IMR-90 (cell line): Measurements from ENCODE around the gene KCNH2. TPM values are rescaled to one million over a fixed set of nuclear protein-coding genes. Genes with fewer than 3 reads are reported as not detected.
A peak's percentile ranks its signal among the peaks of the same experiment; 100 is the strongest.

ENCODE experiments used
- ATAC-seq: fragments of 200-7000 bp; cut with Tn5 transposase; 2 replicates; pipeline ENCODE4 v1.9.1; 2020; ENCODE audit warnings: low read depth, mild to moderate bottlenecking, moderate library complexity
- BruUV-seq: library from RNA; stranded (reverse); fragments of 400-500 nt; replicated peaks from 2 replicates; lab custom pipeline; 2021; lab: Mats Ljungman, UMichigan
- CTCF ChIA-PET: fragments of 300-600 bp; formaldehyde crosslinking; extraction: SDS; loops from one replicate; lab custom pipeline; 2021; ENCODE audit warnings: antibody characterized with exemption; lab: Yijun Ruan, JAX
- POLR2A ChIA-PET: fragments of 300-600 bp; sonication (Branson Sonifier 250); formaldehyde crosslinking; loops from one replicate; lab custom pipeline; 2022; ENCODE audit warnings: antibody characterized with exemption; ENCODE audit not compliant: unreplicated experiment; lab: Charles Lee
- DNase-seq: peaks from one replicate; pipeline ENCODE4 v3.0.0; 2013
- H2AFZ ChIP-seq: replicated peaks from 2 replicates; pipeline ENCODE3; 2013; ENCODE audit warnings: low read length, mild to moderate bottlenecking; ENCODE audit not compliant: poor library complexity
- H2AK5ac ChIP-seq: 2 replicates; pipeline ENCODE4 v1.6.1; 2013; ENCODE audit warnings: low read depth, low read length, inconsistent platforms
- H2AK9ac ChIP-seq: replicated peaks from 2 replicates; pipeline ENCODE3; 2013; ENCODE audit warnings: mild to moderate bottlenecking, low read depth, low read length, moderate library complexity; ENCODE audit not compliant: poor library complexity
- H2BK120ac ChIP-seq: 2 replicates; pipeline ENCODE4 v1.6.1; 2013; ENCODE audit warnings: low read depth, low read length, inconsistent platforms
- H2BK15ac ChIP-seq: 3 replicates; pipeline ENCODE4 v1.6.1; 2013; ENCODE audit warnings: low read depth, low read length, inconsistent platforms
- H2BK20ac ChIP-seq: 2 replicates; pipeline ENCODE4 v1.6.1; 2013; ENCODE audit warnings: low read depth, mild to moderate bottlenecking, inconsistent platforms, low read length, moderate library complexity
- H2BK5ac ChIP-seq: 2 replicates; pipeline ENCODE4 v1.6.1; 2013; ENCODE audit warnings: mild to moderate bottlenecking, low read depth, low read length, inconsistent platforms; ENCODE audit not compliant: poor library complexity, severe bottlenecking
- H3K14ac ChIP-seq: replicated peaks from 2 replicates; pipeline ENCODE4 v1.6.1; 2013; ENCODE audit warnings: low read depth, low read length, inconsistent platforms
- H3K18ac ChIP-seq: 2 replicates; pipeline ENCODE4 v1.6.1; 2013; ENCODE audit warnings: low read depth, low read length, control low read depth
- H3K23ac ChIP-seq: 2 replicates; pipeline ENCODE4 v1.6.1; 2013; ENCODE audit warnings: low read depth, low read length, inconsistent platforms
- H3K27ac ChIP-seq: 2 replicates; pipeline ENCODE4 v1.5.1; 2013; ENCODE audit warnings: mild to moderate bottlenecking, control low read depth, low read length; ENCODE audit not compliant: insufficient read depth
- H3K27me3 ChIP-seq: 2 replicates; pipeline ENCODE4 v1.6.1; 2013; ENCODE audit warnings: low read length; ENCODE audit not compliant: control insufficient read depth, insufficient read depth
- H3K36me3 ChIP-seq: 2 replicates; pipeline ENCODE4 v1.6.1; 2013; ENCODE audit warnings: low read length, mixed read lengths; ENCODE audit not compliant: control insufficient read depth, insufficient read depth
- H3K4ac ChIP-seq: 2 replicates; pipeline ENCODE4 v1.6.1; 2013; ENCODE audit warnings: low read depth, low read length, inconsistent platforms
- H3K4me1 ChIP-seq: 2 replicates; pipeline ENCODE4 v1.6.1; 2013; ENCODE audit warnings: low read length, mixed read lengths; ENCODE audit not compliant: control insufficient read depth, insufficient read depth
- H3K4me2 ChIP-seq: 2 replicates; pipeline ENCODE4 v1.6.1; 2013; ENCODE audit warnings: low read depth, mild to moderate bottlenecking, control low read depth, low read length, moderate library complexity
- H3K4me3 ChIP-seq: 2 replicates; pipeline ENCODE4 v1.5.1; 2013; ENCODE audit warnings: low read depth, mild to moderate bottlenecking, control low read depth, low read length, moderate library complexity; ENCODE audit not compliant: insufficient read depth
- H3K56ac ChIP-seq: 2 replicates; pipeline ENCODE4 v1.6.1; 2013; ENCODE audit warnings: low read length, inconsistent platforms; ENCODE audit not compliant: insufficient read depth; ENCODE audit errors: extremely low read depth
- H3K79me1 ChIP-seq, 2 experiments: 2 replicates each; pipeline ENCODE4 v1.6.1; 2013; ENCODE audit warnings: low read length in 2 of 2, inconsistent platforms in 1 of 2, low read depth in 1 of 2
- H3K9ac ChIP-seq: 2 replicates; pipeline ENCODE4 v1.6.1; 2013; ENCODE audit warnings: low read depth, low read length, control low read depth
- H3K9me1 ChIP-seq: 2 replicates; pipeline ENCODE4 v1.6.1; 2013; ENCODE audit warnings: low read length, inconsistent platforms; ENCODE audit not compliant: insufficient read depth
- H3K9me3 ChIP-seq: 2 replicates; pipeline ENCODE4 v1.6.1; 2013; ENCODE audit warnings: low read length; ENCODE audit not compliant: control insufficient read depth, insufficient read depth
- H4K20me1 ChIP-seq: 2 replicates; pipeline ENCODE4 v1.6.1; 2013; ENCODE audit warnings: low read length, inconsistent platforms; ENCODE audit not compliant: insufficient read depth
- H4K5ac ChIP-seq: 2 replicates; pipeline ENCODE4 v1.6.1; 2013; ENCODE audit warnings: mild to moderate bottlenecking, low read depth, low read length, control low read depth
- H4K8ac ChIP-seq, 2 experiments: 2 replicates each; pipeline ENCODE4 v1.6.1; 2013; ENCODE audit warnings: low read depth in 2 of 2, low read length in 2 of 2, control low read depth in 1 of 2, inconsistent platforms in 1 of 2
- H4K91ac ChIP-seq: 2 replicates; pipeline ENCODE4 v1.6.1; 2013; ENCODE audit warnings: low read depth, low read length, inconsistent platforms; ENCODE audit not compliant: insufficient read depth
- BHLHE40 ChIP-seq: fragments of 150-350 bp; IDR thresholded peaks from 2 replicates; pipeline ENCODE4 v1.6.1; 2016; ENCODE audit warnings: mild to moderate bottlenecking, low read depth, low read length
- CEBPB ChIP-seq: IDR thresholded peaks from 2 replicates; pipeline ENCODE4 v1.6.1; 2012; ENCODE audit warnings: low read depth, low read length, improper control_type of control experiment
- CHD1 ChIP-seq: IDR thresholded peaks from 2 replicates; pipeline ENCODE4 v1.6.1; 2012; ENCODE audit warnings: low read depth, low read length, improper control_type of control experiment
- CTCF ChIP-seq: conservative IDR thresholded peaks from 2 replicates; pipeline ENCODE4 v1.5.1; 2012; ENCODE audit warnings: mild to moderate bottlenecking, low read depth, low read length, improper control_type of control experiment
- ELK1 ChIP-seq: fragments of 150-350 bp; IDR thresholded peaks from 2 replicates; pipeline ENCODE4 v1.6.1; 2016; ENCODE audit warnings: low read depth, mild to moderate bottlenecking, low read length, moderate library complexity, borderline replicate concordance
- FOS ChIP-seq: fragments of 150-350 bp; IDR thresholded peaks from 2 replicates; pipeline ENCODE4 v1.6.1; 2016; ENCODE audit warnings: low read depth, low read length
- MAFK ChIP-seq: IDR thresholded peaks from 2 replicates; pipeline ENCODE4 v1.6.1; 2012; ENCODE audit warnings: low read depth, low read length, improper control_type of control experiment
- MAZ ChIP-seq: IDR thresholded peaks from 2 replicates; pipeline ENCODE4 v1.6.1; 2012; ENCODE audit warnings: low read depth, mild to moderate bottlenecking, low read length, improper control_type of control experiment, moderate library complexity, borderline replicate concordance
- MXI1 ChIP-seq: IDR thresholded peaks from 2 replicates; pipeline ENCODE4 v1.6.1; 2012; ENCODE audit warnings: low read depth, mild to moderate bottlenecking, low read length, moderate library complexity, borderline replicate concordance
- POLR2A ChIP-seq: IDR thresholded peaks from 2 replicates; pipeline ENCODE4 v1.6.1; 2012; ENCODE audit warnings: mild to moderate bottlenecking, low read depth, low read length
- RAD21 ChIP-seq: IDR thresholded peaks from 2 replicates; pipeline ENCODE4 v1.6.1; 2012; ENCODE audit warnings: low read length, improper control_type of control experiment
- RCOR1 ChIP-seq: IDR thresholded peaks from 2 replicates; pipeline ENCODE4 v1.6.1; 2012; ENCODE audit warnings: mild to moderate bottlenecking, low read length, improper control_type of control experiment; ENCODE audit not compliant: insufficient replicate concordance
- RFX5 ChIP-seq: IDR thresholded peaks from 2 replicates; pipeline ENCODE4 v1.8.0; 2012; ENCODE audit warnings: low read depth, mild to moderate bottlenecking, low read length, moderate library complexity
- SMC3 ChIP-seq: fragments of 150-350 bp; IDR thresholded peaks from 2 replicates; pipeline ENCODE4 v1.6.1; 2016; ENCODE audit warnings: low read depth, mild to moderate bottlenecking, antibody characterized with exemption, low read length, moderate library complexity
- USF2 ChIP-seq: fragments of 150-350 bp; IDR thresholded peaks from 2 replicates; pipeline ENCODE4 v1.6.1; 2017; ENCODE audit warnings: mild to moderate bottlenecking, antibody characterized with exemption, low read length, low read depth
- WGBS, 2 experiments: methylation state at CpG; one replicate each; pipeline versions ENCODE4 v1.1.5 to v1.1.7; 2013; ENCODE audit warnings: missing lambda C conversion rate in 2 of 2; ENCODE audit not compliant: insufficient read length in 1 of 2; ENCODE audit errors: extremely low coverage in 2 of 2; 5-methylcytosine and 5-hydroxymethylcytosine counted together
- dilution Hi-C: fragments of 300-500 bp; cut with HindIII; formaldehyde crosslinking; loops from one replicate; pipeline ENCODE4 v1.14.3; 2018; ENCODE audit warnings: low sequenced_read_pairs; ENCODE audit not compliant: unreplicated experiment
- in situ Hi-C: fragments of 300-500 bp; cut with MboI; formaldehyde crosslinking; loops from 3 replicates; pipeline ENCODE4 v1.14.3; 2019; ENCODE audit warnings: low sequenced_read_pairs, inconsistent platforms, mixed read lengths
- intact Hi-C: fragments of 100-400 bp; cut with micrococcal nuclease; formaldehyde crosslinking; loops from 2 replicates; pipeline ENCODE4 v1.10.0; 2022
- polyA plus RNA-seq, 3 experiments: library from polyadenylated mRNA; depleted of rRNA; stranded (reverse); fragments of >200 nt; gene quantifications; 2 replicates each; pipeline ENCODE4 v1.2.3, GENCODE V29; 2012; ENCODE audit warnings: low replicate concordance in 1 of 3
- total RNA-seq: library from RNA; depleted of rRNA; stranded (reverse); fragments of >200 nt; gene quantifications from 2 replicates; pipeline ENCODE4 v1.2.3, GENCODE V29; 2012

KCNH2 gene
- total and polyA plus RNA-seq, 2 of the 4 experiments (the other 2 are of a cell fraction): 0.90 to 2.1 TPM

GRCh38 chr7:151013733-151014497, 35.8 kb upstream of the KCNH2 start:
- Histone ChIP-seq H3K9ac (0 out of 2 replicates have a peak overlapping the region, but pooled peaks have one; percentile 15), H3K14ac (no peak overlapping the region), H3K23ac (no peak overlapping the region), H3K9me3 (no peaks in the 10 kb centered on the region), H3K56ac (no peak overlapping the region), H3K4me1 (peaks cover 12% of the 10 kb centered on the region; the same call in 1 of the 2 replicates), H3K27ac (no peak overlapping the region), H2BK120ac (no peak overlapping the region), H3K9me1 (no peaks in the 10 kb centered on the region), H3K27me3 (peaks cover 27% of the 10 kb centered on the region), H4K8ac (no peak overlapping the region; a peak in 1 of 4 replicates), H3K36me3 (no peaks in the 10 kb centered on the region), H4K5ac (no peak overlapping the region), H3K79me1 (no peaks in the 10 kb centered on the region), H3K4me2 (peak overlapping the region; percentile 31), H3K4me3 (no peak overlapping the region), H2BK20ac (no peak overlapping the region), H2AK5ac (no peak overlapping the region), H4K20me1 (no peaks in the 10 kb centered on the region), H3K18ac (no peak overlapping the region), H2AFZ (peak overlapping the region; percentile 34), H2AK9ac (no peak overlapping the region), H4K91ac (no peak overlapping the region), H3K4ac (no peak overlapping the region), H2BK15ac (no peak overlapping the region), H2BK5ac (no peak overlapping the region)
- in situ Hi-C loops (no loop called here), dilution Hi-C loops (no loop called here), intact Hi-C loops (loop anchor here (5.0 kb wide), 1 partner anchor 98 kb away; no protein-coding TSS in a partner anchor)
- peak; percentile 22 for DNase-seq
- BruUV-seq: no TSS peak
- CTCF ChIA-PET: interaction anchor here (0.7 kb wide), 1 partner anchor 95 kb away, joined by 3 read pairs; no protein-coding TSS in a partner anchor
- POLR2A ChIA-PET: no interaction called here
- 36% methylated on average over 44 of the region's 55 CpGs; no CpG with 5 or more reads in 1 of the 2 experiments for WGBS, 2 experiments
- no peak for ATAC-seq
- TF ChIP-seq RAD21: no peak
- TF ChIP-seq MAFK: no peak
- no peak for TF ChIP-seq CEBPB
- TF ChIP-seq POLR2A: no peak
- no peak for TF ChIP-seq RCOR1
- TF ChIP-seq CHD1: no peak
- TF ChIP-seq RFX5: no peak
- TF ChIP-seq USF2: no peak
- TF ChIP-seq MXI1: no peak
- no peak for TF ChIP-seq SMC3
- TF ChIP-seq ELK1: no peak
- TF ChIP-seq CTCF: no peak
- TF ChIP-seq MAZ: no peak
- TF ChIP-seq FOS: no peak
- TF ChIP-seq BHLHE40: no peak
